A549 (cell line): Measurements from ENCODE around the gene GPATCH8. TPM values are rescaled to one million over a fixed set of nuclear protein-coding genes. Genes with fewer than 3 reads are reported as not detected.

Experiments used
- ATAC-seq, 2 experiments: fragments of 200-7000 bp in 1 of 2; fragments of >200 bp in 1 of 2; cut with Nextera tagmentation in 1 of 2; cut with Tn5 transposase in 1 of 2; 3 replicates each; pipeline versions ENCODE4 v1.8.0 to v1.9.1; 2018 to 2020; ENCODE audit warnings: mild to moderate bottlenecking in 1 of 2, moderate library complexity in 1 of 2
- CTCF ChIA-PET: fragments of 300-600 bp; sonication (Branson Sonifier 250); formaldehyde crosslinking; extraction: SDS; loops from one replicate; lab custom pipeline; 2021; ENCODE audit warnings: antibody characterized with exemption, inconsistent platforms; lab: Yijun Ruan, JAX
- POLR2A ChIA-PET: fragments of 350-600 bp; formaldehyde crosslinking; extraction: SDS; loops from one replicate; lab custom pipeline; 2021; ENCODE audit warnings: antibody characterized with exemption, inconsistent platforms; lab: Yijun Ruan, JAX
- DNase-seq, 2 experiments: peaks; one replicate each; pipeline versions ENCODE4 v3.0.0 to v3.0.0-alpha.2; 2011 to 2016; ENCODE audit warnings: low read depth in 1 of 2, low spot score in 1 of 2
- FAIRE-seq: peaks from 2 replicates; lab custom pipeline; 2011; peaks lifted over from hg19 to GRCh38; lab: Jason Lieb, UNC
- H3K27ac ChIP-seq, 2 experiments: fragments of >200 bp; sonication (Bioruptor Twin); formaldehyde crosslinking; 3 replicates each; pipeline ENCODE4 v1.5.1; 2016 to 2017
- H3K4me1 ChIP-seq: fragments of >200 bp; sonication (Bioruptor Twin); formaldehyde crosslinking; 3 replicates; pipeline ENCODE4 v1.6.1; 2016
- H3K4me2 ChIP-seq: fragments of >200 bp; sonication (Bioruptor Twin); formaldehyde crosslinking; 3 replicates; pipeline ENCODE4 v1.6.1; 2016
- H3K4me3 ChIP-seq: fragments of >200 bp; sonication (Bioruptor Twin); formaldehyde crosslinking; 3 replicates; pipeline ENCODE4 v1.5.1; 2016
- H3K9me3 ChIP-seq: fragments of >200 bp; sonication (Bioruptor Twin); formaldehyde crosslinking; 3 replicates; pipeline ENCODE4 v1.6.1; 2016
- ATOH8 ChIP-seq: fragments of 250-450 bp; sonication (Bioruptor Pico); IDR thresholded peaks from 2 replicates; pipeline ENCODE4 v1.5.0; 2020; ENCODE audit warnings: low read depth, mild to moderate bottlenecking, moderate library complexity
- CBX8 ChIP-seq: fragments of 200-600 bp; sonication (generic); IDR thresholded peaks from 2 replicates; pipeline ENCODE4 v1.6.1; 2016
- EHMT2 ChIP-seq: fragments of 200-600 bp; sonication (generic); IDR thresholded peaks from 2 replicates; pipeline ENCODE4 v1.6.1; 2016; ENCODE audit warnings: antibody characterized with exemption, low read depth, mild to moderate bottlenecking, moderate library complexity
- HES2 ChIP-seq: fragments of >200 bp; sonication (Bioruptor Twin); formaldehyde crosslinking; IDR thresholded peaks from 2 replicates; pipeline ENCODE4 v1.6.1; 2016
- HEYL ChIP-seq: fragments of 250-450 bp; sonication (Bioruptor Pico); IDR thresholded peaks from 2 replicates; pipeline ENCODE4 v1.8.0; 2021; ENCODE audit warnings: mild to moderate bottlenecking, moderate library complexity
- HMGXB4 ChIP-seq: fragments of 250-450 bp; sonication (Bioruptor Pico); IDR thresholded peaks from 2 replicates; pipeline ENCODE4 v1.5.0; 2021; ENCODE audit warnings: mild to moderate bottlenecking, moderate library complexity, borderline replicate concordance
- HOXA7 ChIP-seq: fragments of 250-450 bp; sonication (Bioruptor Pico); IDR thresholded peaks from 2 replicates; pipeline ENCODE4 v1.5.0; 2020; ENCODE audit warnings: mild to moderate bottlenecking, moderate library complexity
- HOXB5 ChIP-seq: fragments of 250-450 bp; sonication (Bioruptor Pico); IDR thresholded peaks from 2 replicates; pipeline ENCODE4 v1.5.0; 2020; ENCODE audit warnings: mild to moderate bottlenecking, moderate library complexity
- KDM1A ChIP-seq: fragments of 200-600 bp; sonication (generic); IDR thresholded peaks from 2 replicates; pipeline ENCODE4 v1.6.1; 2016; ENCODE audit warnings: low read depth, mild to moderate bottlenecking
- NPAS2 ChIP-seq: fragments of 250-450 bp; sonication (Bioruptor Pico); IDR thresholded peaks from 2 replicates; pipeline ENCODE4 v1.8.0; 2022; ENCODE audit warnings: mild to moderate bottlenecking, moderate library complexity, borderline replicate concordance
- PBX3 ChIP-seq: IDR thresholded peaks from 2 replicates; pipeline ENCODE4 v1.6.1; 2012
- POLR2AphosphoS2 ChIP-seq: conservative IDR thresholded peaks from 2 replicates; pipeline ENCODE4 v1.6.1; 2012; ENCODE audit warnings: low read length, improper control_type of control experiment, inconsistent platforms
- RARB ChIP-seq: fragments of 250-450 bp; sonication (Bioruptor Pico); IDR thresholded peaks from 2 replicates; pipeline ENCODE4 v1.8.0; 2021; ENCODE audit warnings: mild to moderate bottlenecking, moderate library complexity
- RCOR1 ChIP-seq: fragments of 150-350 bp; IDR thresholded peaks from 2 replicates; pipeline ENCODE4 v1.6.1; 2014; ENCODE audit warnings: antibody characterized with exemption, low read length, low read depth
- ZNF302 ChIP-seq: fragments of 250-450 bp; sonication (Bioruptor Pico); IDR thresholded peaks from 2 replicates; pipeline ENCODE4 v1.9.0; 2021; ENCODE audit warnings: inconsistent platforms, mild to moderate bottlenecking, moderate library complexity
- WGBS: methylation state at CpG from one replicate; pipeline ENCODE4 v1.1.6; 2017; ENCODE audit errors: missing lambda C conversion rate; 5-methylcytosine and 5-hydroxymethylcytosine counted together
- polyA plus RNA-seq, 4 experiments: library from polyadenylated mRNA; depleted of rRNA in 3 of 4; stranded (reverse); fragments of >200 nt; fragmentation: RNase III in 1 of 4; extraction: RNeasy Plus Mini Kit Qiagen cat#74134 plus additional on column Dnase treatment in 1 of 4; gene quantifications; 2 replicates in 3 of 4; 3 replicates in 1 of 4; pipeline ENCODE4 v1.2.3, GENCODE V29; 2011 to 2017

GPATCH8 gene
- polyA plus RNA-seq, 2 of the 4 experiments (the other 2 are of a cell fraction) = 21.7 to 27.3 TPM

GRCh38 chr17:44496815-44497214, 6.4 kb downstream of the GPATCH8 start (continued):
- no peak for TF ChIP-seq HEYL
- no peak for TF ChIP-seq HOXB5 (CRISPR knock-in tag)
- TF ChIP-seq EHMT2 = no peak
- TF ChIP-seq NPAS2 = no peak

GRCh38 chr17:44493339-44493738, 9.9 kb downstream of the GPATCH8 start:
- no peak overlapping the region for H3K27ac ChIP-seq
- no peak overlapping the region for H3K4me3 ChIP-seq
- TF ChIP-seq ATOH8 (CRISPR knock-in tag) = no peak
- TF ChIP-seq HMGXB4 = no peak
- TF ChIP-seq CBX8 = no peak
- TF ChIP-seq PBX3 = no peak
- no peak for TF ChIP-seq RARB
- TF ChIP-seq HEYL = no peak
- TF ChIP-seq HOXA7 (CRISPR knock-in tag) = no peak
- no peak for TF ChIP-seq POLR2AphosphoS2
- no peak for TF ChIP-seq HES2
- no peak for TF ChIP-seq RCOR1
- TF ChIP-seq NPAS2 = no peak
- TF ChIP-seq, all 56 proteins: peak for 0
- no peak for FAIRE-seq
- POLR2A ChIA-PET = no interaction called here
- WGBS = 92% methylated on average over 5 of the region's 5 CpGs
- DNase-seq = no peak
- H3K4me1 ChIP-seq = 0 out of 3 replicates have a peak, but pooled peaks cover 1% of the 10 kb centered on the region
- no peaks in the 10 kb centered on the region for H3K9me3 ChIP-seq
- no peak overlapping the region for H3K4me2 ChIP-seq
- CTCF ChIA-PET = no interaction called here
- no peak for ATAC-seq

- DNase-seq = no peak
- ChIA-PET CTCF (interaction anchor here (0.6 to 1.2 kb wide), 2 partner anchors 9 to 318 kb away, joined by 3 read pairs; no protein-coding TSS in a partner anchor), POLR2A (interaction anchor here (1.0 kb wide), 1 partner anchor 11 kb away, joined by 3 read pairs; no protein-coding TSS in a partner anchor)
- no peak for TF ChIP-seq KDM1A
- no peaks in the 10 kb centered on the region for H3K4me1 ChIP-seq
- 96% methylated on average over 2 of the region's 2 CpGs for WGBS
- H3K9me3 ChIP-seq = no peaks in the 10 kb centered on the region
- no peak overlapping the region for H3K4me2 ChIP-seq
- ATAC-seq = peak in 1 of 2 experiments; percentile 49; a peak in 2 of 6 replicates
- no peak overlapping the region for H3K4me3 ChIP-seq
- H3K27ac ChIP-seq = no peak overlapping the region
- peak; percentile 68 for FAIRE-seq
Observed at GRCh38 chr17:44492706-44493272, 10.4 kb downstream of the GPATCH8 start.

- WGBS = 95% methylated on average over 6 of the region's 6 CpGs
Observed at GRCh38 chr17:44489581-44489980, 13.6 kb downstream of the GPATCH8 start.

More at GRCh38 chr17:44489581-44489980, 13.6 kb downstream of the GPATCH8 start:
- DNase-seq (no peak), FAIRE-seq (no peak), ATAC-seq (no peak)
- Histone ChIP-seq H3K27ac (no peak overlapping the region), H3K4me1 (no peaks in the 10 kb centered on the region), H3K9me3 (no peaks in the 10 kb centered on the region), H3K4me2 (no peak overlapping the region), H3K4me3 (no peak overlapping the region)
- ChIA-PET POLR2A (interaction anchor here (1.0 kb wide), 1 partner anchor 14 kb away, joined by 4 read pairs; the partner anchor contains the start of gene GPATCH8), CTCF (interaction anchor here (1.7 kb wide), 1 partner anchor 14 kb away, joined by 4 read pairs; the partner anchor contains the start of gene GPATCH8)
- TF ChIP-seq ZNF302 (CRISPR knock-in tag) (no peak), EHMT2 (peak; percentile 35; the same call in 1 of the 2 replicates), KDM1A (no peak)
